GM12878 (cell line): ENCODE results near the gene TBC1D1. TPM values are rescaled to one million over a fixed set of nuclear protein-coding genes. Genes with fewer than 3 reads are reported as not detected.

Experiments used
- ATAC-seq: fragments of 200-7000 bp; cut with Tn5 transposase; 3 replicates; pipeline ENCODE4 v1.9.1; 2020; ENCODE audit warnings: mild to moderate bottlenecking, moderate library complexity
- BruUV-seq: library from RNA; stranded (reverse); fragments of 400-500 nt; replicated peaks from 2 replicates; lab custom pipeline; 2021; lab: Mats Ljungman, UMichigan
- CTCF ChIA-PET: fragments of 300-600 bp; sonication (Branson Sonifier 250); formaldehyde crosslinking; extraction: SDS; loops from one replicate; lab custom pipeline; 2021; ENCODE audit warnings: inconsistent platforms; lab: Yijun Ruan, JAX
- POLR2A ChIA-PET: fragments of 350-600 bp; formaldehyde crosslinking; extraction: SDS; loops from one replicate; lab custom pipeline; 2021; ENCODE audit warnings: inconsistent platforms; lab: Charles Lee
- RAD21 ChIA-PET: fragments of 300-600 bp; sonication (Branson Sonifier 250); formaldehyde crosslinking; loops from one replicate; lab custom pipeline; 2023; ENCODE audit warnings: antibody characterized with exemption; ENCODE audit not compliant: unreplicated experiment; lab: Charles Lee
- SMC1A ChIA-PET: fragments of 300-600 bp; sonication (Branson Sonifier 250); formaldehyde crosslinking; loops from one replicate; lab custom pipeline; 2023; ENCODE audit not compliant: unreplicated experiment, uncharacterized antibody; lab: Charles Lee
- DNase-seq: peaks from one replicate; pipeline ENCODE4 v3.0.0-alpha.2; 2011; ENCODE audit warnings: low read depth, low spot score
- FAIRE-seq: peaks from 3 replicates; lab custom pipeline; 2011; peaks lifted over from hg19 to GRCh38; lab: Jason Lieb, UNC
- H2AFZ ChIP-seq: 2 replicates; pipeline ENCODE4 v1.6.0; 2011; ENCODE audit warnings: low read depth, low read length, control low read depth; ENCODE audit not compliant: control insufficient read depth
- H3K27ac ChIP-seq: 2 replicates; pipeline ENCODE4 v1.5.1; 2011; ENCODE audit warnings: control low read depth; ENCODE audit not compliant: control insufficient read depth, insufficient read depth
- H3K27me3 ChIP-seq, 2 experiments: replicated peaks in 1 of 2; 2 replicates each; pipeline versions ENCODE4 v1.6.0 to v1.6.1; 2011; ENCODE audit warnings: low read length in 1 of 2; ENCODE audit not compliant: control insufficient read depth in 2 of 2, insufficient read depth in 2 of 2
- H3K36me3 ChIP-seq, 2 experiments: 2 replicates each; pipeline ENCODE4 v1.5.1; 2011; ENCODE audit warnings: low read length in 1 of 2; ENCODE audit not compliant: control insufficient read depth in 2 of 2, insufficient read depth in 2 of 2
- H3K4me1 ChIP-seq: 2 replicates; pipeline ENCODE4 v1.6.1; 2011; ENCODE audit warnings: mild to moderate bottlenecking, low read length, moderate library complexity, mixed read lengths; ENCODE audit not compliant: control insufficient read depth, insufficient read depth
- H3K4me2 ChIP-seq: 2 replicates; pipeline ENCODE4 v1.6.0; 2011; ENCODE audit warnings: control low read depth; ENCODE audit not compliant: control insufficient read depth, insufficient read depth
- H3K4me3 ChIP-seq: fragments of 200-600 bp; sonication (generic); 2 replicates; pipeline ENCODE4 v1.5.1; 2016
- H3K79me2 ChIP-seq: 2 replicates; pipeline ENCODE4 v1.6.0; 2011; ENCODE audit warnings: low read length; ENCODE audit not compliant: control insufficient read depth, insufficient read depth
- H3K9ac ChIP-seq: 2 replicates; pipeline ENCODE4 v1.8.0; 2011; ENCODE audit warnings: low read length, control low read depth, mixed read lengths; ENCODE audit not compliant: control insufficient read depth, insufficient read depth
- H3K9me3 ChIP-seq: replicated peaks from 3 replicates; pipeline ENCODE4 v1.5.1; 2011; ENCODE audit warnings: mild to moderate bottlenecking, low read length; ENCODE audit not compliant: control insufficient read depth, insufficient read depth
- H4K20me1 ChIP-seq: 2 replicates; pipeline ENCODE4 v1.6.0; 2011; ENCODE audit not compliant: control insufficient read depth, insufficient read depth
- BCL11A ChIP-seq: IDR thresholded peaks from 2 replicates; pipeline ENCODE4 v1.6.1; 2011; ENCODE audit warnings: low read depth, low read length
- BHLHE40 ChIP-seq, 2 experiments: fragments of 450-650 bp in 1 of 2; IDR thresholded peaks; 2 replicates each; pipeline ENCODE4 v1.6.1; 2011 to 2017; ENCODE audit warnings: low read depth in 2 of 2, borderline replicate concordance in 1 of 2, improper control_type of control experiment in 1 of 2, low read length in 1 of 2, mild to moderate bottlenecking in 1 of 2
- CBX3 ChIP-seq: fragments of 200-600 bp; sonication (generic); IDR thresholded peaks from 2 replicates; pipeline ENCODE4 v1.6.1; 2016; ENCODE audit warnings: low read depth, borderline replicate concordance
- FOXM1 ChIP-seq: IDR thresholded peaks from 2 replicates; pipeline ENCODE4 v1.6.1; 2012; ENCODE audit warnings: low read depth, mild to moderate bottlenecking, inconsistent platforms, low read length, moderate library complexity
- IKZF2 ChIP-seq, 2 experiments: fragments of 450-650 bp; IDR thresholded peaks; 2 replicates each; pipeline ENCODE4 v1.6.1; 2017; ENCODE audit warnings: mild to moderate bottlenecking in 2 of 2, moderate library complexity in 2 of 2
- JUND ChIP-seq: IDR thresholded peaks from 2 replicates; pipeline ENCODE4 v1.6.1; 2012; ENCODE audit warnings: low read depth, mild to moderate bottlenecking, low read length, improper control_type of control experiment, moderate library complexity
- NBN ChIP-seq: fragments of 450-650 bp; IDR thresholded peaks from 2 replicates; pipeline ENCODE4 v1.6.1; 2016
- TAF1 ChIP-seq: IDR thresholded peaks from 2 replicates; pipeline ENCODE4 v1.6.1; 2011; ENCODE audit warnings: mild to moderate bottlenecking, low read depth, low read length, borderline replicate concordance
- TARDBP ChIP-seq: IDR thresholded peaks from 2 replicates; pipeline ENCODE4 v1.6.1; 2016; ENCODE audit warnings: borderline replicate concordance
- WGBS: methylation state at CpG from one replicate; pipeline ENCODE4 v1.1.6; 2016; ENCODE audit warnings: low lambda C conversion rate; ENCODE audit not compliant: insufficient replicate concordance, insufficient coverage; ENCODE audit errors: missing lambda C conversion rate; 5-methylcytosine and 5-hydroxymethylcytosine counted together
- in situ Hi-C: fragments of 300-500 bp; cut with MboI; formaldehyde crosslinking; loops from 9 replicates; pipeline ENCODE4 v1.14.3; 2018; ENCODE audit warnings: mixed read lengths
- intact Hi-C: fragments of 100-400 bp; cut with micrococcal nuclease; formaldehyde crosslinking; loops from one replicate; pipeline ENCODE4 v1.14.2; 2022; ENCODE audit not compliant: unreplicated experiment
- polyA plus RNA-seq, 11 experiments: library from polyadenylated mRNA; depleted of rRNA in 4 of 11; unstranded in 6 of 11; stranded (reverse) in 5 of 11; fragments of >200 nt; fragmentation: Nextera tagmentation in 4 of 11; fragmentation: Illumina TruSeq in 1 of 11; extraction: Ambion mirVana in 4 of 11; extraction: Trizol in 1 of 11; gene quantifications; 1 replicate in 1 of 11; 2 replicates in 10 of 11; pipeline versions ENCODE4 v1.2.1 to v1.2.3, GENCODE V29; 2011 to 2016; ENCODE audit warnings: inconsistent platforms in 2 of 11, missing spikeins in 2 of 11, low read depth in 1 of 11
- total RNA-seq, 4 experiments: library from RNA; depleted of rRNA in 3 of 4; stranded (reverse); fragments of >200 nt in 3 of 4; fragmentation: Illumina TruSeq in 1 of 4; extraction: Trizol in 1 of 4; gene quantifications; 2 replicates each; pipeline versions ENCODE4 v1.2.1 to v1.2.3, GENCODE V29; 2013 to 2021
- TF ChIP-seq, protein P1 (sequence below): IDR thresholded peaks from 2 replicates; pipeline ENCODE4 v1.6.1; 2012; ENCODE audit warnings: low read length, inconsistent platforms
- TF ChIP-seq, protein P2 (sequence below): fragments of 450-650 bp; IDR thresholded peaks from 2 replicates; pipeline ENCODE4 v1.6.1; 2014; ENCODE audit warnings: mild to moderate bottlenecking

TBC1D1 gene
- total and polyA plus RNA-seq, 10 of the 15 experiments (the other 5 are each of a cell fraction or from before 2014, with no cell fraction given), result 5.3 to 102 (median 57.8) TPM

DNA sequence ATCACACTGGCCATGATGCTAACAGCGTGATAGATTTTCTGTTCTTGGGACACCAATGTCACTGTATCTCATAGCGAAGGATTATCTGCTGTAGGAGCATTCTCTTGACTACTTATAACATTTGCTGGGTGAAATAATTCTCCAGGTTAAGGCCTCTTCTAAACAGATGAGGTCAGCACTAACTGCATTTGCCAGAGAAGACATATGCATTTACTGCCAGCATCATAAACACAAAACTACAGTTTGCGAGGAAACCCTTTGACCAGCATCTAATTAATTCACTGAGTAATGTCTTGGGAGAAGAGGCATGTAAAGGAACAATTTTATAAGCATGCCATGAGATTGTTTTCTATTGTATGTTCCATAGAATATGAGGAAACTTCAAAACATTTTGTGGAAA lies 13.9 kb downstream of the TBC1D1 start (continued):
- no peak for TF ChIP-seq BHLHE40 (IDR thresholded peaks at IDR 0.05; ENCODE audit: borderline replicate concordance in 1 of 2, low read depth in 2 of 2, low read length in 1 of 2)
- TF ChIP-seq, protein P1, sequence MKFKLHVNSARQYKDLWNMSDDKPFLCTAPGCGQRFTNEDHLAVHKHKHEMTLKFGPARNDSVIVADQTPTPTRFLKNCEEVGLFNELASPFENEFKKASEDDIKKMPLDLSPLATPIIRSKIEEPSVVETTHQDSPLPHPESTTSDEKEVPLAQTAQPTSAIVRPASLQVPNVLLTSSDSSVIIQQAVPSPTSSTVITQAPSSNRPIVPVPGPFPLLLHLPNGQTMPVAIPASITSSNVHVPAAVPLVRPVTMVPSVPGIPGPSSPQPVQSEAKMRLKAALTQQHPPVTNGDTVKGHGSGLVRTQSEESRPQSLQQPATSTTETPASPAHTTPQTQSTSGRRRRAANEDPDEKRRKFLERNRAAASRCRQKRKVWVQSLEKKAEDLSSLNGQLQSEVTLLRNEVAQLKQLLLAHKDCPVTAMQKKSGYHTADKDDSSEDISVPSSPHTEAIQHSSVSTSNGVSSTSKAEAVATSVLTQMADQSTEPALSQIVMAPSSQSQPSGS, result no peak
- TF ChIP-seq IKZF2 (IDR thresholded peaks at IDR 0.05), result no peak
- TF ChIP-seq CBX3, result no peak
- TF ChIP-seq, protein P2, sequence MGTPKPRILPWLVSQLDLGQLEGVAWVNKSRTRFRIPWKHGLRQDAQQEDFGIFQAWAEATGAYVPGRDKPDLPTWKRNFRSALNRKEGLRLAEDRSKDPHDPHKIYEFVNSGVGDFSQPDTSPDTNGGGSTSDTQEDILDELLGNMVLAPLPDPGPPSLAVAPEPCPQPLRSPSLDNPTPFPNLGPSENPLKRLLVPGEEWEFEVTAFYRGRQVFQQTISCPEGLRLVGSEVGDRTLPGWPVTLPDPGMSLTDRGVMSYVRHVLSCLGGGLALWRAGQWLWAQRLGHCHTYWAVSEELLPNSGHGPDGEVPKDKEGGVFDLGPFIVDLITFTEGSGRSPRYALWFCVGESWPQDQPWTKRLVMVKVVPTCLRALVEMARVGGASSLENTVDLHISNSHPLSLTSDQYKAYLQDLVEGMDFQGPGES, result no peak
- TF ChIP-seq BCL11A, result no peak
- TF ChIP-seq NBN, result no peak
- TF ChIP-seq TARDBP, result no peak
- no peak for TF ChIP-seq FOXM1
- no peak for TF ChIP-seq JUND

DNA sequence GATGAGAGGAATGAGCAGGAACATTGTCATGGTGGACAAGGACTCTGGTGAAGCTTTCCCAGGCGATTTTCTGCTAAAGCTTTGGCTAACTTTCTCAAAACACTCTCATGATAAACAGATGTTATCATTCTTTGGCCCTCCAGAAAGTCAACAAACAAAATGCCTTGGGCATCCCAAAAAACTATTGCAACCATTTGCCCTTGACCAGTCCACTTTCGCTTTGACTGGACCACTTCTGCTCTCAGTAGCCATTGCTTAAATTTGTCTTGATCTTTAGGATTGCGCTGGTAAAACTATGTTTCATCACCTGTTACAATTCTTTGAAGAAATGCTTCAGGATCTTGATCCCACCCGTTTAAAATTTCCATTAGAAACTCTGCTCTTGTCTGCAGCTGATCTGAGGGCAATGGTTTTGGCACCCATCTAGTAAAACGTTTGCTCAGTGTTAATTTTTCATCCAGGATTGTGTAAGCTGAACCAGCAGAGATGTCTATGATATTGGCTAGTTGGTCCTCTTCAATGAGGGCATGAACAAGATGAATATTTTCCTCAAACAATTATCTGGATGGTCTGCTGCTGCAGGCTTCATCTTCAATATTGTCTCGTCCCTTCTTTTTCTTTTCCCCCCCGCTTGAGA lies 14.8 kb downstream of the TBC1D1 start:
- Histone ChIP-seq H3K4me3 (no peak overlapping the region), H3K36me3 (peaks cover 0 to 3% of the 10 kb centered on the region in 2 experiments; a peak in 2 of 4 replicates), H3K4me2 (no peak overlapping the region; the same call in 1 of the 2 replicates), H3K79me2 (peaks cover 1% of the 10 kb centered on the region; the same call in 1 of the 2 replicates), H3K27me3 (no peaks in the 10 kb centered on the region)
- ATAC-seq, result 0 out of 3 replicates have a peak, but pooled peaks have one; percentile 29
- BruUV-seq, result no TSS peak
- DNase-seq, result no peak
- no peak for TF ChIP-seq TAF1
- TF ChIP-seq, all 136 proteins: peak for 0
- ChIA-PET CTCF (interaction anchor here (2.2 kb wide), 1 partner anchor 9 kb away, joined by 15 read pairs; no protein-coding TSS in a partner anchor), RAD21 (no interaction called here), POLR2A (interaction anchor here (1.3 kb wide), 1 partner anchor 13 kb away, joined by 4 read pairs; no protein-coding TSS in a partner anchor), SMC1A (interaction anchor here (0.9 kb wide), 1 partner anchor 9 kb away, joined by 3 read pairs; no protein-coding TSS in a partner anchor)
- H2AFZ ChIP-seq, result no peak overlapping the region
- in situ Hi-C loops, result no loop called here
- H3K9ac ChIP-seq, result no peak overlapping the region
- no peaks in the 10 kb centered on the region for H4K20me1 ChIP-seq
- 78% methylated on average over 7 of the region's 7 CpGs for WGBS
- intact Hi-C loops, result no loop called here
- no peak overlapping the region for H3K27ac ChIP-seq
- FAIRE-seq, result no peak
- no peaks in the 10 kb centered on the region for H3K9me3 ChIP-seq
- H3K4me1 ChIP-seq, result no peaks in the 10 kb centered on the region
